UCSD-AML1 (cell line): Measurements from ENCODE around the gene ZNF514.
"Not testable (repeated sequence)": the region's sequence is repeated elsewhere in the genome, so short reads cannot be mapped to it uniquely, and the experiment has no call there.

Experiments used
- DNase-seq: peaks from one replicate; lab custom pipeline; 2025; ENCODE audit not compliant: unreplicated experiment; lab: John Stamatoyannopoulos, UW

Gene ZNF514

GRCh38 chr2:95159690-95160449, at the start of gene ZNF514:
Gene ZNF514 (minus strand): TSS chr2:95159848. CDS start chr2:95153253, 6,595 bp downstream.
- DNase-seq: peak; percentile 37

DNA sequence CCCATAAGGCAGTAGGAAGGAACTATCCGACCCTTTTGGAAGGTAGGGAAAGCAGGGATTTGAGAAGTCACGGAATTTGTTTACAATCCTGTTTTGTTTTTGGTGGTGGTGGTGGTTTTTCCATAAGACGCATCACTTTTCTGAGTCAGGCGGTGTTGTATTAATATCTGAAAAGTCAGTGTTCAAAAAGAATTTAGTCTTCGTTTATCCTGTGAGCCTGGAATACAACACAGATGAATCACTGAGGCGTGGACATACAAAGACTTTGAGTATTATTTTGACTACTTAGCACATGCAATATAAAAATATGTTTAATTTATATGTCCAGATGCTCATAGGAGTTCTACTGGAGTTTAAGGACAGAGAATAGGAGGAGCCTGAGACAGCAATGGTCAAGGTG, 48.5 kb upstream of the ZNF514 start:
- DNase-seq: no peak

DNA sequence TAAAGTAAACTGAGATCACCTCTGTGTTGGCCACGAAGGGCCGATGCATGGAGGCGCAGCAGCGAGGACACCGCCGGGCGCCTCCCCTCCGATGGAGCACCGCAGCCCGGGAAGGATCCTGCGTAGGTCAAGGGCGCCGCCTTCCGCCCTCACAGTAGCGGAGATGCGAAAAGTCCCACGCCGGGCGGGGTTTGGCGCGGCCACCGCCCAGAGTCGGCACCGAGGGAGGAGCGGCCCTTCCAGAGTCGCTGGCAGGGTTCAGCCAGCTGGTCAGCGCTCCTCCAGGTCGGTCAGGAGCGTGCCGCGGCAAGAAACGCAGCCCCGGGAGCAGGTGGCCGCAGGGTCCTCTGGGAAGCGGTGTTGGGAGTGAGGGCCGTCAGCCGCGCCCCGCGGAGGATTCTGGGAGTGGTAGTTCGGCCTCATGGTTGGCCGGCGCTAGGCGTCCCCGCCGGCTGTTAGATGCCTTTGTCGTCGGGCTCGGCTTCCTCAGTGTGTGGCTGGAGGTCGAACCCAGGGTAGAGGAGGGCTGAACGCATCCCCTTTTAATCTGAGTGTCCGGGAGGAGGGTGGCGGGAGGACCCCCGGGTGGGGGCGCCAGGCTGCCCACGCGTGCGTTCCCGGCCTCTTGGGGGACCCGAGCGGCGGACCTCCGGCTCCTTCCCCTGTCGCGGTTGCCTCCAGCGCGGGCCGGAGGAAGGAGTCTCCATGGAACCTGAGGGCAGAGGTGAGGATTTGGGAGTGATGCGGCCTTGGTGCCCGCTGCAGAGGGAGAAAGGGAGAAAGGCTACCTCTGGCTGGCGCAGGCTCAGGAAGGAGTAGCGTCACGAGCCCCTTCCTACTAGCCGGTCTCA, 47.7 kb upstream of the ZNF514 start, which contains the start of gene ZNF892:
Gene ZNF892, plus strand, starts transcription at position 411 of the 851 bp plus-strand sequence. Its CDS starts 295 bp downstream, at position 706.
- peak; percentile 82 for DNase-seq

GRCh38 chr2:95206096-95206495, 46.4 kb upstream of the ZNF514 start:
- DNase-seq: no peak

GRCh38 chr2:95204396-95204795, 44.7 kb upstream of the ZNF514 start:
- DNase-seq: no peak

GRCh38 chr2:95203911-95204310, 44.3 kb upstream of the ZNF514 start:
- DNase-seq: no peak

- not testable (repeated sequence) for DNase-seq
Observed at GRCh38 chr2:95192956-95193355, 33.3 kb upstream of the ZNF514 start.

GRCh38 chr2:95185973-95186372, 26.3 kb upstream of the ZNF514 start:
- DNase-seq: no peak

GRCh38 chr2:95185197-95185596, 25.5 kb upstream of the ZNF514 start:
- DNase-seq: no peak

- DNase-seq: no peak
Observed at GRCh38 chr2:95181774-95182173, 22.1 kb upstream of the ZNF514 start.

DNA sequence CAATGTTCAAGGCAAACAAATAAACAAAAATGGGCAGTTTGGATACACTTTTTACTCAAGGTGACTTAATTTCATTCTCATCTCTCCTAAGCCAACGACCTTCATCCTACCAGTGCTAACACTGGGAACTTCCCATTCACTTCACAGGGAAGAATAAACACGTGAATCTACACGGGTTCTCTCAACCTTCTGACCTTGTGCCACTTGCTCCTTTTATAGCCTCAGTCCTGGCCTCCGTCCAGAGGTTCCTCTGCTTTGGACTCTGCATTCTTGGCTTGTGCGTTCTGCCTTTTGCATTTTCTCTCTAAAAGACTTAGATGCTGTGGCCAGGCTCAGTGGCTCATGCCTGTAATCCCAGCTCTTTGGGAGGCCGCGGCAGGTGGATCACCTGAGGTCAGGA, 19.8 kb upstream of the ZNF514 start:
- DNase-seq: no peak

DNA sequence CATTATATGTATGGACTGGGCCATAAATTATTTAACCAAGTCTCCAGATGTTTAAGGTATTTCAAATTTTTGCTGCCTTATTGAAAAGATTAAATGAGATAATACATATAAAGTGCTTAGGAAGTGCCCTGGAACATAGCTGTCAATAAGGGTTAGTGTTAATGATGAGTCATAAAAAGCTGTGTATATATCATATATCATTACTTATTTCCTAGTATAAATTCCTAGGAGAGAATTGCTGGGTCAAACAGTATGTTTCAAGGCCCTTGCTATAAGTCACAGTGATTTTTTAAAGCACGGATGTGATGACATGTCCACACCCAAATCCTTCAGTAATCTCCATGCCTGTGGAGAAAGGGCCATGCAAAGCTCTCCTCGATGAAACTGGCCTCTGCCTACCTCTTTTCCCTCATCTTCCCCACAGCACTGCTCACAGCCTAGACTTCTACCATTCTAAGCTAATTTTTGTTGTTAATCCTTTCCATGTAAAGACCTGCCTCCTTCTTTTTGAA, 14.4 kb upstream of the ZNF514 start:
- no peak for DNase-seq

GRCh38 chr2:95171902-95172301, 12.3 kb upstream of the ZNF514 start:
- DNase-seq: no peak

GRCh38 chr2:95166065-95166763, 6.6 kb upstream of the ZNF514 start:
- no peak for DNase-seq

GRCh38 chr2:95165371-95166064, 5.9 kb upstream of the ZNF514 start, which contains the start of gene ZNF2:
Gene ZNF2 (plus strand): TSS chr2:95165809. CDS start chr2:95176227, 10,418 bp downstream.
- peak; percentile 96 for DNase-seq

GRCh38 chr2:95165030-95165370, 5.4 kb upstream of the ZNF514 start:
- no peak for DNase-seq

GRCh38 chr2:95158891-95159619, 593 bp downstream of the ZNF514 start:
- DNase-seq: no peak

DNA sequence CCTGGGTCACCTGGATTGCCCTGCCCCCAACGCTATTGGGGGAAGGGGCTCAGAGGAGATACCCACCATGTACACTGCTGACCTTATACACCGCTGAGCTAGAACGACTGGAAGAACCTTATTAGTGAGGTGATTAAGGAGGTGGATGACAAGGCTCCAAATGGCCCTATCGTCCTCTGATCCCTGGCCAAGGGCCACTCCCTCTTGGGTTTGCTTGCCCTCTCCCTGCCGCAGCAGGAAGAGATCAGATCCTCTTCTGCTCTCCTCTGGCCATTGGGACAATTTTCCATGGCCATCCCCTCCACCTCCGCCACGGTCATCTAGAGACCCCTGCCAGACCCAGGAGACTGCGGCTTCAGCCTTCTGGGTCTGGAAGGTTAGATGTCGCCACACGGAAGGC, 1.2 kb downstream of the ZNF514 start:
- no peak for DNase-seq

GRCh38 chr2:95149397-95149984, 10.2 kb downstream of the ZNF514 start:
- DNase-seq: no peak

GRCh38 chr2:95143838-95144237, 15.8 kb downstream of the ZNF514 start:
- no peak for DNase-seq
